HG03064 (cell line): ENCODE results near the gene PRR18.

Experiments used
- ATAC-seq: cut with Tn5 transposase; IDR thresholded peaks from one replicate; pipeline ENCODE4 v1.9.1; 2021; ENCODE audit warnings: low read depth; ENCODE audit not compliant: unreplicated experiment

The PRR18 gene

GRCh38 chr6:166307082-166308032, 835 bp downstream of the PRR18 start:
- ATAC-seq, result peak; percentile 30

- no peak for ATAC-seq
Measured at GRCh38 chr6:166306378-166307081, 1.7 kb downstream of the PRR18 start.

DNA sequence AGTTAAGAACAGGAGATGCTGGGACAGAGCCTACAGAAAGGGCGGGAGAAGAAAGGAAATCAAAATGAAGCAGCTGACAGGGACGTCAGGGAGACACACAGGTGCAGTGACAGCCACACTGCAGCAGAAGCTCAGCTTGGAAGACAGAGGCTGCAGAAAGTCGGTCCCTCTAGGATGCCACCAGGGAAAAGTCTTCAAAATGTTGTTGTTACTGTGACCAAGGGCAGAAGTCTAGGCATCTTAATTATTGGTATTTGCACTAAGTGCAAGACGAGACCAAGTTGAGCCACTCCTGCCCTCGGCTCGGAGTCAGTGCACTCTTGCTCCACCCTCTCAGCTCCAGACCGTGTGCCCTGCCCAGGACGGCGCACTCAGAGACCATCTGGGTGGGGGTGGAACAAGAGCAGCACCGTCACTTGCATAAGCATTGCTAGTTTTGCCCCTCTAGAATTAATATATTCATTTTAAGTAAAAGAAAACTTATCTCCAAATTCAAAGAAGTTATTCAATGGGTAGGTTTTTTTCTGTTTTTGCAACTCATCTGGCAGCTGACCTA, 2.6 kb downstream of the PRR18 start:
- no peak for ATAC-seq

DNA sequence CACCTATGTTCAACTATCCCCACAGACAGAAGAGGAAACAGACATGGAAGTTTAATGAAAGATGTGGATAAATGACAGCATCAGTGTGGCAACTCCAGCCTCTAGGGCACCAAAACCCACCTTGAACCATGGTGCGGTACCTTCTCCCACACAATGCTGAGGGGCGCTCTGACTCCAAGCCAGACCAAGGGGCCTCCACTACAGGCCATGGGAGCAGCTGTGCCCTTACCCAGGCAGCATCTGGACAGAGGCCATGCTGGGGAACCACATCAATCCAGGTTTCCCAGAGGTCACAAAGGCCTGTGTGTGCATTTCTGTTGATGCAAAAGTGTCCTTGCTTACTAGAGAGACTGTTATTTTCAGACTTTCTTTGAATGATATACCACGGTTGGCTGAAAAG, 4.1 kb downstream of the PRR18 start:
- no peak for ATAC-seq

DNA sequence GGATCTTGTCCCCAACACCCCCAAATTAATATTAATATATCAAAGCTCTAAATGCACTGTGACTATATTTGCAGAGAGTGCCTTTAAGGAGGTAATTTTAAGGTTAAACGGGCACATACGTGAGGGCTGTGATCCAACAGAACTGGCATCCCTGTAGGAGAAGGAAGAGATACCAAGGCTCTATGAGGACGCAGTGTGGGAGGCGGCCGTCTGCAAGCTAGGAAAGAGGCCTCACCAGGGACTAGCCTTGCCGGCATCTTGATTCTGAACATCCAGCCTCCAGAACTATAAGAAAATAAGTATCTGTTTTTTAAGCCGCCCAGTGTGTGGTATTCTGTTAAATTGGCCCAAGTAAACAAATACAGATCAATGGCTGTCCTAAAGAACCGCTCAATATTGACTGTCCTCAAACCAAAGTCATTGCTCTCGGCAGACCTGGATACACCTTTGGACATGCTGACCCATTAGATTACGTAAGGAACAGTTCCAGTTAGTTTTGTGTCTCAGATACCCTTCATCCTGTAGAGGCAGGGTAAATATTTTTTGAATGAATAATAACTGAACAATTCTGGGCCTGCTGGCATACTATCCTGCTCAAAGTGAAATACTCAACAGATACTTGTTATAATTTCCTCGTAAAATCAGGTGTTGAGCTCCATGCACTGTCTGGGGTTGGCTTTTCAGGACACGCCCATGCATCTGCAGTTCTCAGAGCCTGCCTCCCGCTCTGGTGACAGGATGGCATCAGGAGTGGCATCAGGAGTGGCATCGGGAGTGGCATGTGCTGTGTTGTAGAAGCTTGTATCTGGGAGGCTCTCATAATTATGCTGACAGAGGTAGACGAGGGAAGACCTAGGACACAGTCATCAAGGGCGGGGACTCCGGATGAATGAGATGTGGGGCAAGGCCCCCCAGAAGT, 6.3 kb downstream of the PRR18 start:
- ATAC-seq, result no peak

DNA sequence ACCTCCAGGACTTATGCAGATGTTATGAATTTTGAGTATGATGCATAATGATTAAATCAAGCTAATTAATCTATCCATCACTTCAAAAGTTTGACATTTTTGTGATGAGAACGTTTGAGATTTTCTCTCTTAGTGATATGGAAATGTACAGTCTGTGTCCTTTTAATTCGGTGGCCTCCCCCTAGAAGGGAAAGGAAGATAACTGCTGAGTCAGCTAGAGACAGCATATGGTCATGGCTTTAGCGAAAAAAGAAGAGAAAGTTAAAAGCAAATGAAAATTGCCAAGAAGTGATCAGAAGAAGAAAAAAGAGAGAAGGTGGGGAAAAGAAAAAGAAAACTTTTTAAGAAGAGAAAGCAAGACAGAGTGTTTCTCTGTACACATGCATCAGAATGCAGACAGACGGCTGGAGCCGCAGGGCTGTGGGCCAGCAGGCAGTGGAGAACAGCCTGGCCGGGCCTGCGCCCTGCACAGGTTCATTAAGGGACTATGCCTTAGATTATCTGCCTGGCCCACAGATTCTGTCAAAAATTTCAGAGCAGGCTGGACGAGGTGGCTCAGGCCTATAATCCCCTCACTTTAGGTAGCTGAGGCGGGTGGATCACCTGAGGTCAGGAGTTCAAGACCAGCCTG, 7.7 kb downstream of the PRR18 start:
- ATAC-seq, result no peak

DNA sequence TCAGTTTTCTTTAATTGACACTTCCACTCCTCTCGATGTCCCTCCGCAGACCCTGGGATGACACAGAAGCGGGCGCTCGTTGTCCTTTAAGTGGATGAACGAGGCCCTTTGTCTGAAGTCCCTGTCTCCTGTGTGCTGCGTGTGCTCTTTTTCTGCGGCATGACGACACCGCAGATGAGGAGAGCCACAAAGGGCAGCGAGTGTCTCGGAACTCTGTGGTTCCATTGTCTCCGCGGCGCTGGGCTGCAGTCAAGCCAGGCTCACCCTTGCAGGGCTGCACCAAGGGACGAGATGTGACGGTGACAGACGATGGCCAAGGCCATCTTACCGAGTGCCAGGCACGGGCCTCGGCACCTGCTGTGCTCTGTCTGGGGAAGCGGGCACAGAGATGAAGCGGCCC, 10.6 kb downstream of the PRR18 start:
- no peak for ATAC-seq

- no peak for ATAC-seq
Measured at GRCh38 chr6:166296035-166296883, 11.9 kb downstream of the PRR18 start.

DNA sequence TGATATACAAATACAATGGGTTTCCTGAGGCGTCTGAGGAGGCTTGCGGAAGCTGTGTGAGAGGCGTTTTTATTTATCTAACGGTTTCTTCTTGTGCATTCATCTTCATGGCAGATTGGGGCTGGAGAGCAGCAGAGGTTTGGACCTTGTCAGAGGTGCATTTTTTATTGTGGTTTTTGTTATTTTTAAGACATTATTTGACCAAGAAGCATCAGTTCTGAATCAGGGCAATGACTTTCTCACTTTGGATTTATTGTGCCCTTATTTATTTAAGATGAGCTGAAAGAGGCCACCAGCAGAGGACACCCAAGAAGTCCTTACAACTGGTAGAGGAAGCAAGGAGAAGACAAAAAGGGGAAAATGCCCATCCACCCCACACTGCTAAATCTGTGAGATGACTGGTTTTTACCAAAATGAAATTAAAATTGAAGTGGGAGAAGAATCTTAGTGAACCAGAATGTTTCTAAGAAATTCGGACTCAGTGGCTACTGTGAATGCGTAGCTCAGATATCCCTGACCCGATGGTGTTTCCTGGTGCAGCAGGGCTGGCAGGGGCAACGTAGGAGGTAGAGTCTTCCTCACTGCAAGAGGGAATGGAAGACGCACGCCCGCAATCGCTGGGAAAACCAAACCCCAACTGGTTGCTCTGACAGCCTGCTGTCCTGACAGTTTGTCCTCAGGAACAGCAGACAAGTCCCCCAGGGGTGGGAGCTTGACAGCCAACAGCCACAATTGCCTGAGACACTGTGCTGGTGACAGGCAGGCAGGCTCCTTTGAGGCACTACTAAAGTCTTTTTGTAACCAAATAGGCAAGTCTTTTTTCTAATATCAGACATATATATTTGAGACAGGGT, 14.2 kb downstream of the PRR18 start:
- no peak for ATAC-seq

- no peak for ATAC-seq
Measured at GRCh38 chr6:166289207-166290060, 18.8 kb downstream of the PRR18 start.

GRCh38 chr6:166286839-166287271, 21.3 kb downstream of the PRR18 start:
- peak; percentile 95 for ATAC-seq

- ATAC-seq, result no peak
Measured at GRCh38 chr6:166285233-166285632, 23.0 kb downstream of the PRR18 start.

GRCh38 chr6:166284640-166285039, 23.6 kb downstream of the PRR18 start:
- no peak for ATAC-seq

DNA sequence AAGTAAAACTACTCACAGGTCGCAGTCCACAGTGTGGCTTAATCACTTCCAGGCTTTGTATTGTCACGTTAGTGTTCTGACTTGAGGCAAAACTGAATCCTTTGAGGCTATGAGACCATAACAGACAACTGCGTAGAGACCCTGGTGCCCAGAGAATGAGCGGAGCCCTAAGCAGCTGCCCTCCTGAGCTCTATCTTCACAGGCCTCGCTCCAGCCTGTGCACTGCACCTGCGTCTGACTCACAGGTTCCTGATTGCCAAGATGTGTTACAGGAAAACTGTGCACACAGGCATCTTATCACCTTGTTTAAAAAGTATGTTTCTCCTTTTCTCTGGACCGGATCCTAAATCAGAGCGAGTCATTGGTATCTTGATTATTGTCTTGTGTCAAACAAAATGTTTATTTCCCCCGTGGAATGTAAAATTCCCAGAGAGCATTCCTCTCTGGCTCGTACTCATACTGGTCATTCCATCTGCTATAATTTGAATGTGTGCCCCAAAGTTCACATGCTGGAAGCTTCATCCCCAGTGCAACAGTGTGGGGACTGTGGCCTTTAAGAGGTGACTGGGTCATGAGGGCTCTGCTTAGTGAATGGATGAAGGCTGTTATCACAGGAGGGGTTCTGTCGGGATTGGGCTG, 25.7 kb downstream of the PRR18 start:
- no peak for ATAC-seq

DNA sequence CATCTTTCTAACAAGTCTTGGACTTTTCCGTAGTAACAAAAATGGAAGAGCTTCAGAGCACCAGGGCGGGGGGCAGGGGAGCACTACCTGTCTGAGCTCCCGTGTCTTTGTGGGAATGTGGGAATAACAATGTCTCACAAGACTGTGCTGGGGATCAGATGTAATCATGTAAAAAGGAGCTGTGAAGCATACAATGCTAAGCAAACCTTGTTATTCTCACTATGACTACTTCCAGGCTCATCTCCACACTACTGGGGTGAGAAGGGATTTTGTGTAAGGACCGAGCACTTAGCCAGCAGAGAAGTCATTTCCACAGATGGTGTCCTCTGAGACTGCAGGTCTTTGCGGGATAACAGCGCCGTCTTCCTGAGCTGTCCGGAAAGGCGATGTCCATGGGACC, 27.1 kb downstream of the PRR18 start:
- peak; percentile 54 for ATAC-seq

DNA sequence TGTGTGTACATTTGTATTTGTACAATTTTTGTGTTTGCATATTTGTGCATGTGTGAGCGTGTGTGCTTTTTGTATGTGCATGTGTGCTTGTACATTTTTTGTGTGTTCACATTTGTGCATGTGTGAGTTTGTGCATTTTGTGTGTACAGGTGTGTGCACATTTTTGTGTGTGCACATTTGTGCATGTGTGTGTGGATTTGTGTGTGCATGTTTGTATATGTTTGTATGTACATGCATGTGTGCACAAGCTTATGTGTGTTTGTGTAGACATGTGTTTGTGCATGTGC, 28.9 kb downstream of the PRR18 start:
- no peak for ATAC-seq
